GM12872 (cell line): ENCODE data around the gene KCNE1.
"Not testable (repeated sequence)": the region's sequence is repeated elsewhere in the genome, so short reads cannot be mapped to it uniquely, and the experiment has no call there.

Experiments
- TF ChIP-seq, protein P1 (sequence below): IDR thresholded peaks from 3 replicates; pipeline ENCODE4 v1.5.1; 2011; ENCODE audit warnings: low read depth, mild to moderate bottlenecking, low read length, moderate library complexity; ENCODE audit not compliant: insufficient read depth

Gene KCNE1

DNA sequence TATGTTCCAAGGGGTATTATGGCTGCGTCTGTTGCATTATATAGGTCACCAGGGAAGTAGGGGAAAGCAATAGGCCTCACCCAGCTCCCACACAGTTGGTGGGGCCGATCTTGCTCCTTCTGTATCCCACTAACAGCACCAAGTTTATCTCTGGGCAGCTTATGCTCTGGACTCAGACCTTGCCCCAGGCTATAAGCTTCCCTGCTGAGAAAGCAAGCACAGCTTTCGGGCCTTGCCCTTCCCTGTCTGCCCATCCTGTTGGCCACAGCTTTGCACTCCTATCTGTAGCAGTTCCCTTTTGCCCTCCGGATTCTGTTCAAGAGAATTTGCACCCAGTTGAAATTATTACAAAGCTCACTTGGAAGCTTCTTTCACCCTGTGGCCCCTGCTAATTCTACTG, 12.9 kb downstream of the KCNE1 start:
- TF ChIP-seq, protein P1, sequence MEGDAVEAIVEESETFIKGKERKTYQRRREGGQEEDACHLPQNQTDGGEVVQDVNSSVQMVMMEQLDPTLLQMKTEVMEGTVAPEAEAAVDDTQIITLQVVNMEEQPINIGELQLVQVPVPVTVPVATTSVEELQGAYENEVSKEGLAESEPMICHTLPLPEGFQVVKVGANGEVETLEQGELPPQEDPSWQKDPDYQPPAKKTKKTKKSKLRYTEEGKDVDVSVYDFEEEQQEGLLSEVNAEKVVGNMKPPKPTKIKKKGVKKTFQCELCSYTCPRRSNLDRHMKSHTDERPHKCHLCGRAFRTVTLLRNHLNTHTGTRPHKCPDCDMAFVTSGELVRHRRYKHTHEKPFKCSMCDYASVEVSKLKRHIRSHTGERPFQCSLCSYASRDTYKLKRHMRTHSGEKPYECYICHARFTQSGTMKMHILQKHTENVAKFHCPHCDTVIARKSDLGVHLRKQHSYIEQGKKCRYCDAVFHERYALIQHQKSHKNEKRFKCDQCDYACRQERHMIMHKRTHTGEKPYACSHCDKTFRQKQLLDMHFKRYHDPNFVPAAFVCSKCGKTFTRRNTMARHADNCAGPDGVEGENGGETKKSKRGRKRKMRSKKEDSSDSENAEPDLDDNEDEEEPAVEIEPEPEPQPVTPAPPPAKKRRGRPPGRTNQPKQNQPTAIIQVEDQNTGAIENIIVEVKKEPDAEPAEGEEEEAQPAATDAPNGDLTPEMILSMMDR = no peak

DNA sequence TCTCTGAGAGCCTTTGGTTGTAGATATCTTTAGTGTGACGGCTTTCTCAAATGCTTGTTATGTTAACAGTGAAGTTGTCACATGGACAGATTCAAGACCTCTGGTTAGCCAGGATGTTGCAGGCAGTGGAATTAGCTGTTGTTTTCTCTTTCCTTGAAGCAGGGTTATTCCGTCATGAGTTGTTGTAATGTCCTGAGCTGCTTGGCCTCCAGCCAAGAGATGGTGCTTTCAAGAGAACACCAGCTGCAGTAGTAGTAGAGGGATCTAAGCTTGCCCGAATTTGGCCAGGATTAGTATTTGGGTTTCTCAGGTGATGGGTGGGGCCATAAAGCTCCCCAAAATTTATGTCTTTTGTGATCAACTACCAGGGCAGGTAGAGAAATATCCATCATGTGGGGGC, 13.4 kb downstream of the KCNE1 start:
- TF ChIP-seq, protein P1 = no peak

- TF ChIP-seq, protein P1 = not testable (repeated sequence)
These were observed 88.2 kb downstream of the KCNE1 start, which contains the start of gene SMIM34 for GRCh38 chr21:34423805-34424204. Gene SMIM34 (minus strand): TSS chr21:34423951. CDS start chr21:34423839, 112 bp downstream.
